ENCODE data around the gene TRIP13.
"Not testable (repeated sequence)": the region's sequence is repeated elsewhere in the genome, so short reads cannot be mapped to it uniquely, and the experiment has no call there.

Gene TRIP13

GRCh38 chr5:892394-893136, at the start of gene TRIP13, which contains the start of gene BRD9:
TSS of gene TRIP13 (plus strand) at chr5:892884. CDS start at chr5:892999, 115 bp downstream.
TSS of gene BRD9 (minus strand) at chr5:892801. CDS start at chr5:892657, 144 bp downstream.
- peak; percentile 84 for DNase-seq

- DNase-seq, result not testable (repeated sequence)
Measured at GRCh38 chr5:843371-843770, 49.3 kb upstream of the TRIP13 start.

GRCh38 chr5:843926-844325, 48.8 kb upstream of the TRIP13 start:
- peak; percentile 0 for DNase-seq

GRCh38 chr5:844426-844825, 48.3 kb upstream of the TRIP13 start:
- not testable (repeated sequence) for DNase-seq

GRCh38 chr5:845031-845675, 47.5 kb upstream of the TRIP13 start:
- DNase-seq, result not testable (repeated sequence)

- DNase-seq, result not testable (repeated sequence)
Measured at GRCh38 chr5:845676-846601, 46.7 kb upstream of the TRIP13 start.

GRCh38 chr5:846602-847091, 46.0 kb upstream of the TRIP13 start:
- not testable (repeated sequence) for DNase-seq

GRCh38 chr5:847212-847611, 45.5 kb upstream of the TRIP13 start:
- not testable (repeated sequence) for DNase-seq

- not testable (repeated sequence) for DNase-seq
Measured at GRCh38 chr5:847736-848135, 44.9 kb upstream of the TRIP13 start.

GRCh38 chr5:848671-849111, 44.0 kb upstream of the TRIP13 start:
- no peak for DNase-seq

GRCh38 chr5:849651-850301, 42.9 kb upstream of the TRIP13 start:
- no peak for DNase-seq

- DNase-seq, result no peak
Measured at GRCh38 chr5:850511-851006, 42.1 kb upstream of the TRIP13 start, which contains the start of gene ZDHHC11. TSS of gene ZDHHC11 (minus strand) at chr5:850986. CDS start at chr5:850602, 384 bp downstream.

- DNase-seq, result no peak
Measured at GRCh38 chr5:851076-851475, 41.6 kb upstream of the TRIP13 start.

- DNase-seq, result no peak
Measured at GRCh38 chr5:851553-851952, 41.1 kb upstream of the TRIP13 start.

GRCh38 chr5:852018-852417, 40.7 kb upstream of the TRIP13 start:
- no peak for DNase-seq

- DNase-seq, result no peak
Measured at GRCh38 chr5:852431-853401, 40.0 kb upstream of the TRIP13 start.

- DNase-seq, result not testable (repeated sequence)
Measured at GRCh38 chr5:853416-854090, 39.1 kb upstream of the TRIP13 start.

GRCh38 chr5:854217-854616, 38.5 kb upstream of the TRIP13 start:
- no peak for DNase-seq

- no peak for DNase-seq
Measured at GRCh38 chr5:854966-855743, 37.5 kb upstream of the TRIP13 start.

All from EL (cell line).